ENCODE data around the gene TEX2. TPM values are rescaled to one million over a fixed set of nuclear protein-coding genes. Genes with fewer than 3 reads are reported as not detected.
"Not testable (repeated sequence)": the region's sequence is repeated elsewhere in the genome, so short reads cannot be mapped to it uniquely, and the experiment has no call there.

Gene TEX2
- total RNA-seq, 1 experiment from 2014 or later = 31.6 TPM

- DNase-seq (ENCODE audit: low spot score) = peak; percentile 75
These were observed 79.2 kb downstream of the TEX2 start for GRCh38 chr17:64183815-64184214.

GRCh38 chr17:64182325-64183012 is 80.6 kb downstream of the TEX2 start:
- no peak for DNase-seq (ENCODE audit: low spot score)

- DNase-seq (ENCODE audit: low spot score) = no peak
These were observed 82.7 kb downstream of the TEX2 start for GRCh38 chr17:64180089-64181073.

GRCh38 chr17:64179024-64179423 is 84.0 kb downstream of the TEX2 start:
- DNase-seq (ENCODE audit: low spot score) = not testable (repeated sequence)

DNA sequence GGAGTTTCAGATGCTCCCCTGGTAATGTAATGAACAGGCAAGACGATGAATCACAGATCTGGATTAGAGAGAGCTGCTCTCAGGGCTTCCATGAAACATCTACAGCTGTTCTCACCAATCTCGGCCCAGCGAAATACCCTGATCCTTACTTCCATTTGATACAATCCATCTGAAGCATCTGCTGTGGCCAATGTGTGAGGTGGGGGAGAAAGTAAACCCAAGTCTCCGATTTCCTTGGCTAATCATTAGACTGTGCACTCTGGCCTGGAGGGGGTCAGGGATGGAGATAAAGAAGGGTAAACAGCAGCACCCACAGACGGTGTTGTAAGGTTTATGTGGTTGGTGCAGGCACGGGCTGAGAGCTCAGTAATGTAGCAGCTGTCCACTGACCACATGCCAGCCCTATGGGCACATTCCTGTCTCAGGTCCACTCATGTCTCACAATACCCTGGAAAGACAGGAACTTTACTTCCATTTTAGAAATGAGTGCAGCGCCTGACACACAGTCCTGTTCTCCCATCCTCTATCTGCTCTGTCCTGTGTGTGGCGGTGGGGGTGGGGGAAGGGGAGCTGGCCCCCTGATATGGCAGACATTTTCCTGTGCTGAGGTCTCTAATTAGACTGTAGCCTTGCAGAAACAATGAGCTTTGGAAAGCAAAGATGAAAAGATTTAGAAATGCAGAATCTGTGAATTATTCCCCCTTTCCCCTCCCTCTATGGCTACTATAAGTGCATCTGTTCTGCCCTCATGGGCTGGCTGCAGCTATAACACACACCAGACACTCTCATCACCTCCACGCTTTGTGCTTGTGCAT is 84.8 kb downstream of the TEX2 start:
- no peak for DNase-seq (ENCODE audit: low spot score)

DNA sequence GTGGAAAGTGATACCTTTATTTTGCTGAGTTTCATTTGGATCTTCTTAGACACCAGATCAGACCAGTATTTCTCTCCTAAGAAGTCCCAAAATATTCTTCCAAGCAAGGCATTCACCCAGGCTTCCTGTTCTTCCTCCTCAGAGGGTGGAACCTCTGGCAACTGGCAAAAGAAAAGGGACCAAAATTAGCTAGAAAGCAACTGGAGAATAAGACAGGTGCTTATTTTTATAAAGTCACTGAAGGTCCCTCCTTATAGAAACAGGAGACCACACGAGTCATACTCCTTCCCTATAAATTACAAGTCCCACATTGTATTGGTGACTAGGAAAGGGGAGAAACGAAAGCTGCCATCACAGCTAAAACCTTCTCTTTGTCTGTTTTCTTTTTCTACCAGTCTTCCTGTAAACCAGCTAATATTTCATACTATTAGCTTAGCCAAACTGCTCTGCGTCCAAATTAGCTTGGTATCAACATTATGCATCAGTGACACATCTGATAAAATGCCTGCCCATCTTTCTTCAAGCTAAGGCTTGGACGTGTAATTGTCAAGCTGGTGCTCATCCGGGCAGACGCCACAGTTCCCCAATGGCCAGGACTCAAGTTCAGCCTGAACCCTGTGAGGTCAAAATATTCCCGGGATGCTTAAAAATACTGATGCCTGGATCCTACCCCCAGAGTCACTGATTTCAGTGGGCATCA is 85.6 kb downstream of the TEX2 start:
- no peak for DNase-seq (ENCODE audit: low spot score)

DNA sequence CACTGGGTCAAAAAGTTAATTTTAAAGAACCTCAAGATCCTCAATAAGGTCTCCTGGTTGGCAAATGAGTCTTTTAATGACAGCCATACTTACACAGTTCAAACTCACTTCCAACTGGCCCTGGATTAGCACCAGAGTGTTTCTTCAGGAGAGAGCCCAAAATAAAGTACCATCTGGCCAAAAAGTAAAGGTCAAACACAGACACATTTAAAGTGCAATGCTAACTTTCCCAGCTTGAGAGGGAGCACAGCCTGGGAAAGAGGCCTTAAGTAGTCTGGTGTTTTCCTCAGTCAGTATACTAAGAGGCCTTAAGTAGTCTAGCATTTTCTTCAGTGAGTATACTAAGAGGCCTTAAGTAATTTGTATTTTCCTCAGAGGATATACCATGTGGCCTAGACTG is 86.5 kb downstream of the TEX2 start:
- no peak for DNase-seq (ENCODE audit: low spot score)

GRCh38 chr17:64174686-64175456 is 88.2 kb downstream of the TEX2 start:
- DNase-seq (ENCODE audit: low spot score) = no peak

- no peak for DNase-seq (ENCODE audit: low spot score)
These were observed 89.4 kb downstream of the TEX2 start for GRCh38 chr17:64173646-64174045.

DNA sequence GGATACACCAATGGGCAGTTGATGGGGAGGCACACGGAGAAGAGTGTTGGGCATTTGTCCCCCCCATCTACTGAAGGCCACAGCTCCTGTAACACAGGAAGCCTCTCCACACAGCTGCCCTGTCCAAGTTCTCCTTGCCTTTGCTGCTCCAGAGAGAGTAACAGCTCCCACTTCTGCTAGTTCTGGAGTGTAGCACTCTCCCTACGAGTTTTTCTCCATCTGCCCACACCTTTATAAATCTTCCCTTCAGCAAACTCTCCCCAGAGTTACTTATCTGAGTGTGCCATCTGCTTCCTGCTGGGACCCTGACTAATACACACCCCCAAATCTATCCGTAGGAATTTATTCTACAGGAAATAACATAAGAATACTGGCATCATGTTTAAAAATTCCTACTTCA is 90.5 kb downstream of the TEX2 start:
- DNase-seq (ENCODE audit: low spot score) = no peak

DNA sequence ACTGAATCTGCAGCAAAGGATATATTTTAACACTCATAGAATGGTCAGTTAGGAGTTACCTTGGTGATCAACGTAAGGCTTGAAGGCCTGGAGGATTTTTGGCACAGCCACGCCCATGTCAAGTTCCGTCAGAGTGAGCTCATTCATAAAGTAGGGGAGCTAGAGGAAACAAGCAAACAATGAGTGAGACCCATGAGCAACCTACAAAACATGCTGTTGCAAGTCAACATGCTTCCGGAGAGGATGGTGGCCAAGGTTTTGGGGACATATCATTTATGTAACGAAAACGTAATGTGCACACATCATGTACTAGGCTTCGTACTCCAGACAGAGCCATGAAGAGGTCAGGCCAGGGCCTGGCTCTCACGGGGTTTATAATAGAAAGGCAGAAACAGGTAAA is 92.0 kb downstream of the TEX2 start:
- DNase-seq (ENCODE audit: low spot score) = no peak

- no peak for DNase-seq (ENCODE audit: low spot score)
These were observed 92.8 kb downstream of the TEX2 start for GRCh38 chr17:64170286-64170685.

DNA sequence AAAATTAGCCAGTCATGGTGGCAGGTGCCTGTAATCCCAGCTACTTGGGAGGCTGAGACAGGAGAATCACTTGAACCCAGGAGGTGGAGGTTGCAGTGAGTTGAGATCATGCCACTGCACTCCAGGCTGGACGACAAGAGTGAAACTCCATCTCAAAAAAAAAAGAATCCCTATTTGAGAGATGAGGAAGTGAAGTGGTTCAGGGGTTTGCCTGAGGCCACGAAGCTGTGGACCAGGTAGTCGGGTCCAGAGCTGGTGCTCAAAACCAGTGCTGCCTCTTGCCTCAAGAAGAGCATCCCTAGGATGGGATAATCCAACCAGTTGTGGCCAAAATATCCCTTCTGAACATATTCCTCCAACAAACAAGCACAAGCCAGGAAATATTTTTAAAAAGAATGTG is 95.4 kb downstream of the TEX2 start:
- not testable (repeated sequence) for DNase-seq (ENCODE audit: low spot score)

DNA sequence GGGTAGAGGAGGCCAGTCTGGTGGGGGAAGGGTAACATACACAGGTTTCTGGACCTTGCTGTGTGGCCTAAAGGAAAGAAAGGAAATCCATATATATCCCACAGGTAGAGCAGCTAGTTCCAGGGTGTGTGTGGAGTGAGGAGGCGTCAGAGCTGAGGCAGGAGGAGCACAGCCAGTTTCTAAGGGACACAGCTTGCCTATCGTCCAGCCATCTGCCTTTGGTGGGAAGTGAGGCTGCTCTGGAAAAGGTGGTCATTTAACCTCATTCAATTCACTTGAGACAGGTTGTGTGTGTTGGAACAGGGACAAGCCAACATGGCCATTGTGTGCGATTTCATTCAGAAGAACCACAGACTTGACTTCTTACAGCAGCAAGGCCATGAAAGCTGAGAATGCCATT is 96.2 kb downstream of the TEX2 start:
- DNase-seq (ENCODE audit: low spot score) = no peak

DNA sequence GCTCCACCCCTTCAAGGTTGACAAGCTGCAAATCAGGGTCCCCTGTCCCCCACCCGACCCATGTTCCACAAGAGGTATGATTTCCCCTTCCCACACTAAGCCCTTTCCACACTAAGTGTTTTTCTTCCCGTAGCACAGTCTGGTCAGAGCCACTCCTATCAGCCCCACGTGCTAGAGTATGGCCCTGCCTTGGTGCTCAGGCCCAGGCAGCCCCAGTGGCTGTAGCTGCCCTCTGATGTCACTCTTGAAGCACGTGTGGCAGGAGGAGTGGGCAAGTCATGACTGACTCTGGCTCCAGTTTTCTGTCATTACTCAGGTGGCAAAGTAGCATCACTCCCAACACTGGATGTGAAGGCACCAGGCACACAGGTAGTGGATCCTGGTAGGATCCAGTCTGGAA is 97.7 kb downstream of the TEX2 start:
- no peak for DNase-seq (ENCODE audit: low spot score)

DNA sequence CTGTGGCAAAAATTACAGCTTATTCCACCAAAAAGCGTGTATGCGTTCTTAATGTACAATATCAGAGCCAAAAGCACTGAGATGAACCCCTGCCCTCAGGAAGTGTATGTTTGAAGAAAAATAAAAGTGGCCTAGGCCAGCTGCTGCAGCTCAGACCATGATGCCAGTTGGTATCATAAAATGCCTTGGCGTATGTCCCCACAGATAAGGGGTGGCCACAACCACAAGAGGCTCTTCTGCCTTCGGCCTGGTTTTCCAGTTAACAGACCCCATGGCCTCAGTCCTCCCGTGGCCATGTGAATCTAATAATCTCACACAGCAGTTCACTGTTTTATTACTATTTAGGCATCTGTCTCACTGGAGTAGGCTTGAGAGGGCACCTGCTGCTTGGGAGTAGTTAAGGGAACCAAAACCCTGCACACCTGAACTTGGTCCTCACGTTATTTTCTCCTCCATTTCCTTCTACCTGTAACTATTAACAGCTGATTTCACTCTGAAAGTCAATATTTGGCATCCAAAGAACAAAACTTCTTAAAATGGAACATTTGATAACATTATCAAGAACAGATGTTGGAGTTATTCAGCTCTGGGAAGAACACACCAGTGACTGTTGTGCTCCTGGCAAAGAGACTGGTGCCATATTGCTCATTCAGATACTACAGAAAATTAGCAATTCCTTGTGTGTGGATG is 98.3 kb downstream of the TEX2 start:
- no peak for DNase-seq (ENCODE audit: low spot score)

GRCh38 chr17:64163468-64163867 is 99.6 kb downstream of the TEX2 start:
- DNase-seq (ENCODE audit: low spot score) = no peak

DNA sequence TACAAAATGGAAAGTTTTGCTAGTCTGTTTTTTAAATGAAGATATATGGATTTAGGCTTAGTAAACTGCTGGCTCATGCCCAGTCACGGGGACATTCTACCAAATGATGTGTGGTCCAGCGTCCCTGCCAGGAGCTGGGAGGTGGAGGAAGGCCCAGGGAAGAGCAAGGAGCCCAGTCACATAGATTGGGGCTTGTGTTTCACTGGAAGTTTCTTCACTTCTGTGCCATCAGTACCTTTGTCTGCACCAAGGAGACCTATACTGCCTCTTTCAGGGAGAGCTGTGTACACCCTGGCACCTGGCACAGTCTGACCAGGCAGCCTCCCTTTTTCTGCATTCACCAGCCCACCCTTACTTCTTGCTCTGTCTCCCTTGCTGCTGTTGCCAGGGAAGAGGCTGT is 100.5 kb downstream of the TEX2 start:
- DNase-seq (ENCODE audit: low spot score) = no peak

DNA sequence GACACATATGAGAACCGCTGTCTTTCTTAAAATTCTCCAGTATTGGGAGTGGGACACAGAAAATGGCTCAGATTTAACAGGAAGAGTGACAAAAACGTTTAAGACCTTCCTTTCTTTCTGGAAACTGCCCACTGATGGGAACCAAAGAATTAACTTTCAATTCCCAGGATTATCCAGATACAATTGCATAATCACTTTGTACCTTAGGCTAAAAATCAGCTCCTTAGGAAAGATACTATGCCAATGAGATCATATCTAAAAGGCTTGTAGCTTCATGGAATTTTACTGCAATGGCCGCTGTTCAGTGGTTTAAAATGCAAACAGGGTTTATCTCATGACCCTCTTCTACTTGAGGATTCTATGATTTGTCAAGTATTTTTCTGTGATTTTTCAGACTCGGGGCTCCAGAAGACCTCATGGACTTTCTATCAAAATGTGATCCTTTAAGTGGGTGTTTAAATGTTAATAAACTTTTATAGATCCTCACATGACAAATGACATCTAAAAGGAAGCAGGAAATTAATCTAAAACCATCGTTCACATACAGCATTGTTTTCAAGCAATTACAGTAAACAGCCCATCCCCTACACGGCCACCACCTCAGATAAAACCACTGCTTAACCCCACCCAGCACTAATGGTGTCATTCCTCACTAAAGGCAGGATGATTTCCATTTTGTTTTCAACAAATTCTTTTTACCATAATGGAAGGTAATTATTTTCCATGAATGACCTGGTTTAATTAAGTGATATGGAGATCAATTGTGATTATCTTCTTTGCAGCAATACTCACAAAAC is 101.5 kb downstream of the TEX2 start:
- DNase-seq (ENCODE audit: low spot score) = no peak

Data from A172 (cell line).